GM12864 (cell line): ENCODE data around the gene FOXL1.

Source experiments
- DNase-seq: peaks from one replicate; pipeline ENCODE4 v3.0.0-alpha.2; 2011; ENCODE audit warnings: low read depth
- H3K4me3 ChIP-seq: 2 replicates; pipeline ENCODE4 v1.5.1; 2011; ENCODE audit warnings: mild to moderate bottlenecking, low read depth, low read length, control low read depth
- TF ChIP-seq, protein P1 (sequence below): IDR thresholded peaks from 2 replicates; pipeline ENCODE4 v1.5.1; 2011; ENCODE audit warnings: low read depth, mild to moderate bottlenecking, moderate library complexity, low read length, control low read depth, inconsistent platforms; ENCODE audit errors: missing control alignments

FOXL1 gene

DNA sequence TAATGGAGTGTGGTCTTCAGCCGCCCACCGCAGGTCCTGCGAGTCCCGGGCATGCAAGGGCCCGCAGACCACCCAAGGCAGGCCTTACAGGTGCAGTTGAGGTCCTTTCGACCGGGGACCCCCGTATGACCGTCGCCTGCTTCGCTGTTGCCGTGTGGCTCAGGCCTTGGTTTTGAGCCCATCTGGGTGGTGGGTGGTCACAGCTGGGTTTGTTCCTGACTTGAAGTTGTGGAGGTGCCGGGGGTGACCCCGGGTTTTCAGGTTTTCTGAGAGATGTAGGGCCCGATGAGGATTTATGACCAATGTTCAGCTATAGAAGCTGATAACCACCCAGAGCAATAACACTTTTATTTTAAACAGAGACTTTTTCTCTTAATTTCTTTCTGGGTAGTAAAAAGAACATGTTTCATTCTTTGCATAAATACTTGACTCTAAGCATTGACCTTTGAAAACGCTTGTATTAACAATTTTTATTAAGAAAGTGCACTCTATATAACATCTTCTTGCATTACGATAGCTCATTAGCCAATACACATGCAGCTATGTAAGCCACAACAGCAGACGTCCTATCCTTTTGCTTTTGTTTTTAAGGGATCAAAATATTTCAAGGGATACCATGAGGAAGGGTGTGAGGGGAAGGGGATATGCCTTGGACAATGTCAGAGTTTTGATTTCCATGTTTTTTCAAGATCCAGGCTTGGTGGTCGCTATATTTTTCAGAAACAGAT is 1.9 kb downstream of the FOXL1 start:
- H3K4me3 ChIP-seq = no peak overlapping the region
- TF ChIP-seq, protein P1, sequence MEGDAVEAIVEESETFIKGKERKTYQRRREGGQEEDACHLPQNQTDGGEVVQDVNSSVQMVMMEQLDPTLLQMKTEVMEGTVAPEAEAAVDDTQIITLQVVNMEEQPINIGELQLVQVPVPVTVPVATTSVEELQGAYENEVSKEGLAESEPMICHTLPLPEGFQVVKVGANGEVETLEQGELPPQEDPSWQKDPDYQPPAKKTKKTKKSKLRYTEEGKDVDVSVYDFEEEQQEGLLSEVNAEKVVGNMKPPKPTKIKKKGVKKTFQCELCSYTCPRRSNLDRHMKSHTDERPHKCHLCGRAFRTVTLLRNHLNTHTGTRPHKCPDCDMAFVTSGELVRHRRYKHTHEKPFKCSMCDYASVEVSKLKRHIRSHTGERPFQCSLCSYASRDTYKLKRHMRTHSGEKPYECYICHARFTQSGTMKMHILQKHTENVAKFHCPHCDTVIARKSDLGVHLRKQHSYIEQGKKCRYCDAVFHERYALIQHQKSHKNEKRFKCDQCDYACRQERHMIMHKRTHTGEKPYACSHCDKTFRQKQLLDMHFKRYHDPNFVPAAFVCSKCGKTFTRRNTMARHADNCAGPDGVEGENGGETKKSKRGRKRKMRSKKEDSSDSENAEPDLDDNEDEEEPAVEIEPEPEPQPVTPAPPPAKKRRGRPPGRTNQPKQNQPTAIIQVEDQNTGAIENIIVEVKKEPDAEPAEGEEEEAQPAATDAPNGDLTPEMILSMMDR = no peak
- DNase-seq = no peak

DNA sequence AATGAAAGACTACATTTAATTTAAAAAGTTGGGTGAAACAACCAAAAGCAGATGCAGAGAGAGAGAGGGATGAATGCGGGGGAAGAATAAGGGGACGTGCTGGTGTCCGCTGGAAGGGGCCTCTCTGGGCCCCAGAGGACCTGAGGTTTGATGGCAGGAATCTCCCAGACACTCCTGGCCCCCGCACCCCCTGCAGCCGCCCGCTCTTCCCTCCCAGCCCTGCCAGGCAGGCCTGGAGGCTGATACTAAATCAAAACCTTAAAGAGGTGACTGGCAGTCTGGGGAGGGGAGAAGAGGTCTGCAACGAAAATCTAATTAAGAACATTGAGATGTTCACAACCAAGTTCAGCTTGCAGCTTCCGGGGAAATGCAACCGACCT is 2.4 kb downstream of the FOXL1 start:
- H3K4me3 ChIP-seq = no peak overlapping the region
- DNase-seq = no peak
- TF ChIP-seq, protein P1 = no peak

- TF ChIP-seq, protein P1 = no peak
- no peak overlapping the region for H3K4me3 ChIP-seq
- DNase-seq = no peak
Measured at GRCh38 chr16:86581458-86581857, 3.1 kb downstream of the FOXL1 start.

- no peak overlapping the region for H3K4me3 ChIP-seq
- TF ChIP-seq, protein P1 = no peak
- DNase-seq = no peak
Measured at GRCh38 chr16:86584071-86584685, 5.8 kb downstream of the FOXL1 start.

- TF ChIP-seq, protein P1 = no peak
- no peak overlapping the region for H3K4me3 ChIP-seq
- DNase-seq = no peak
Measured at GRCh38 chr16:86584726-86585721, 6.7 kb downstream of the FOXL1 start.

- H3K4me3 ChIP-seq = no peak overlapping the region
Measured at GRCh38 chr16:86585821-86586611, 7.7 kb downstream of the FOXL1 start.

More at GRCh38 chr16:86585821-86586611, 7.7 kb downstream of the FOXL1 start:
- no peak for DNase-seq
- TF ChIP-seq, protein P1 = no peak
